GM12873 (cell line): Measurements from ENCODE around the gene IBSP.

Experiments
- TF ChIP-seq, protein P1 (sequence below): IDR thresholded peaks from 2 replicates; pipeline ENCODE4 v1.5.1; 2012; ENCODE audit warnings: low read depth, mild to moderate bottlenecking, moderate library complexity, low read length, control low read depth; ENCODE audit not compliant: insufficient read depth; ENCODE audit errors: missing control alignments

Gene IBSP

DNA sequence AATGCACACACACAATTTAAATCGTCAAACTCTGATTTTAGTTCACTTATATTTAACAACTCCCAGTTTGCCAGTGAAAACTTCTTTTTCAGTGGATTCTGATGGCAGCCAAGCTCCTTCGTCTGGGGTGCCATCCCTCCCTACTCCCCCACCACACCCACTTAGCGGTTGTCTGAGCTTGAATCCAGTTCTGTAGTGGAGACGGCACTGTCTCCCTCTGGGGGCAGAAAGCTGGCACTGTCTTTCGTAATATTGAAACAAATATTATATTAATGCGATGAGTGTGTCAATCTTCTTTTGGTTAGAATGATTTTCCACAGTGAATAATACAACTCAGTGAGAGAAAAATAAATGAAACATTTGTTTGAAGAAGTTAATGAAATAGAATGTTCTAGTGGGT, 38.9 kb downstream of the IBSP start:
- TF ChIP-seq, protein P1, sequence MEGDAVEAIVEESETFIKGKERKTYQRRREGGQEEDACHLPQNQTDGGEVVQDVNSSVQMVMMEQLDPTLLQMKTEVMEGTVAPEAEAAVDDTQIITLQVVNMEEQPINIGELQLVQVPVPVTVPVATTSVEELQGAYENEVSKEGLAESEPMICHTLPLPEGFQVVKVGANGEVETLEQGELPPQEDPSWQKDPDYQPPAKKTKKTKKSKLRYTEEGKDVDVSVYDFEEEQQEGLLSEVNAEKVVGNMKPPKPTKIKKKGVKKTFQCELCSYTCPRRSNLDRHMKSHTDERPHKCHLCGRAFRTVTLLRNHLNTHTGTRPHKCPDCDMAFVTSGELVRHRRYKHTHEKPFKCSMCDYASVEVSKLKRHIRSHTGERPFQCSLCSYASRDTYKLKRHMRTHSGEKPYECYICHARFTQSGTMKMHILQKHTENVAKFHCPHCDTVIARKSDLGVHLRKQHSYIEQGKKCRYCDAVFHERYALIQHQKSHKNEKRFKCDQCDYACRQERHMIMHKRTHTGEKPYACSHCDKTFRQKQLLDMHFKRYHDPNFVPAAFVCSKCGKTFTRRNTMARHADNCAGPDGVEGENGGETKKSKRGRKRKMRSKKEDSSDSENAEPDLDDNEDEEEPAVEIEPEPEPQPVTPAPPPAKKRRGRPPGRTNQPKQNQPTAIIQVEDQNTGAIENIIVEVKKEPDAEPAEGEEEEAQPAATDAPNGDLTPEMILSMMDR, result no peak

DNA sequence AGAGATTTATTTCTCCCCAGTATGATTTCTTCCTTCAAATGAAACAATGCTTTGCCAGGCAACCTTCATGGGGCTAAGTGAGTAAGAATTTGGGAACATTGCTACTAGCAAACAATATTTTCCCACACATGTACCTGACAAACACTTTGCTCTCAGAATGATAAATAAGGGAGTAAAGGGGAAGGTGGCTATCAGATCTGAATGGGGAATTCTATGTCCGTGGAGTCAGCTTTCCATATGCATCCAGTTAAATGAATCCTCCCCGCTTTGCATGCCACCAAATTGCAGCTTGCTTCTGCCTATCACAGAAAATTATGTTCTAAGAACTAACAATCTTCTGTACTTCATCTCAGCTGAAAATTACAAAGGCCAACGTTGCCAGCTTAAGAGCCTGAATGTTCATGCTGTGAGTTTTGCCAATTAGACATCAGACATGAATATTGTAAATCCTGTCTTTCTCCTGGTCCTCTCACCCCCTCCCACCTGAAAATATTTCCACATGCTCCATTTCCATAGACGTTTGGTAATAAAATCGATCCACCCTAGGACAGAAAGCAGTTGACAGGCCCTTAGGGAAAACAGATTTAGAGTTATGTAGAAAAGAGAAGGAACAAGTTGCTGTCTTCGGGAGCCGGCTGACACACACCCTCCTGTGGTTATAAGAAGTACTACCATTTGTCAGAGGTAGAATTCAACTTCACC, 39.7 kb downstream of the IBSP start:
- TF ChIP-seq, protein P1, result peak; percentile 65

DNA sequence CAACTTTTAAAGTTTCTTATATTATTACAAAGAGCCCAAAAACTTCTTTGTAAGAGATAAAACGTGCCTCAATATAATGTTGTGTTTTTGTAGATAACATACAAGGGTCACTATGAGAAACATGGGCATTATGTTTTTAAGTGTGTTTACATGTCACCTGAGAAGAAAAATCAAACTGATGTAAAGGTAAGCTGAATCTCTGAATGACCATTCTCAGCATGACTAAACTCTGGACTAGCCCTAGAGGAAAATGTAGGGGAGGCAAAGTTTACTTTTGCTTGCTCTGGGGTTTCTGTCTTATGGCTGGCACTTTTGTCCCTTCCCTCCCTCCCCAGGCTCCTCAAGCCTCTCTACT, 40.2 kb downstream of the IBSP start:
- TF ChIP-seq, protein P1, result no peak

DNA sequence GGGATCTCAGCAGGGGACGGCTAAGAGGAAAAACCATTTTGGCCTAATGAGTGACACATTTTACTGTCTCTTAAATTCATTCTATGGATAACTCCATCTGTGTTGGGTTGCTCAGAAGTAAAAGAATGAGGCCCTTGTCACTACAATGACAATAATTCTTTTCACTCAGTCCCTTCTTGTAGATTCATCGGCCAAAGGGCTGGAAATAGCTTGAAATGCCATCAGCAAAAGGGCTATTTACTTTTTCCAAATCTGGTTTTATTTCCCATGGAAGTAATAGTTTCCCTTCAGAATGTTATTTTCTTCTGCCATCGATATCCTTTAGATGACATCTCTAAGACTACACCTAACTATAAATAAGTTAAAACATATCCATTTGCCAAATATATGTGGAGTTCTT, 40.8 kb downstream of the IBSP start:
- TF ChIP-seq, protein P1, result no peak

DNA sequence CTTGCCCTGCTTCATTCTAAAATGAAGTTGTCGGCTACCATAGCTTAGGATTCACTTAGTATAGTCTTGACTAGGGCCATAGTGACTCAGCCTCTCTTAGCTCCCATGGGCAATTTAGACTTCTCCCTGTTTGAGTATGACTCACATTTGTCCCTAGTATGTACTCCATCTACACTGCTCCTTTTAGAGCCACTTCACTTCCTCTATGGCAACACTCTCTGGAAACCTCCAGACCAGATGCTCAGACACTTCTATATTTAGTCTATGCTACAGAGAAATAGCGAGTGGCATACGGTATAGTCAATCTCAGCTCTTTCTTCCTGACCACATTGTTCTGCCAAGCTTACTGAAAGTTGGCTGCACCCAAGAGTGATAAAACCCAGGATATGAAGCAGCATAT, 44.6 kb downstream of the IBSP start:
- TF ChIP-seq, protein P1, result no peak

DNA sequence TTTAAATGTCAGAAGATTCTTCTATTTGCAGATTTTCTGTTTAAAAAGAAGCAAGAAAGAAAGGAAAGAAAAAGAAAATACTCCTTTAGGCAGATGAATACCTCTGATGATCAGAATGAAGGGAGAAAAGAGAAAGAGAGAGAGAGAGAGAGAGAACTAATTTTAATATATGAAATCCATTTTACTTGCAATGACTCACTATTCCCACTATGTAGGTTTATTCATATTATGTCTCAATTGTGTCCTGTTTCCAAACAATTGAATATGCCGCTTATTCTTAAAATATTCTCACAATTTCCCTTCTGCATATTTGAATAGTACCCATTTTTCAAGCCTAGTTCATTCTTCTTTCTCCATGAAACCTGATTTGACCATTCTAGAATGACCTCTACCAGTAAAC, 45.1 kb downstream of the IBSP start:
- TF ChIP-seq, protein P1, result no peak

DNA sequence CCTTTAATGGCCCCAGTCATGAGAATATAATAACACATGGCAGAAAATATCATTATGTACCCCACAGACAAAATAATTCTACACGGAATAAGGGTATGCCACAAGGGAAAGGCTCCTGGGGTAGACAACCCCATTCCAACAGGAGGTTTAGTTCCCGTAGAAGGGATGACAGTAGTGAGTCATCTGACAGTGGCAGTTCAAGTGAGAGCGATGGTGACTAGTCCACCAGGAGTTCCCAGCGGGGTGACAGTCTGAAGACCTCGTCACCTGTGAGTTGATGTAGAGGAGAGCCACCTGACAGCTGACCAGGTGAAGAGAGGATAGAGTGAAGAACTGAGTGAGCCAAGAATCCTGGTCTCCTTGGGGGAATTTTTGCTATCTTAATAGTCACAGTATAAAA, 46.9 kb downstream of the IBSP start:
- TF ChIP-seq, protein P1, result no peak
